ENCODE measurements around the gene SLC35E2B.

DNA sequence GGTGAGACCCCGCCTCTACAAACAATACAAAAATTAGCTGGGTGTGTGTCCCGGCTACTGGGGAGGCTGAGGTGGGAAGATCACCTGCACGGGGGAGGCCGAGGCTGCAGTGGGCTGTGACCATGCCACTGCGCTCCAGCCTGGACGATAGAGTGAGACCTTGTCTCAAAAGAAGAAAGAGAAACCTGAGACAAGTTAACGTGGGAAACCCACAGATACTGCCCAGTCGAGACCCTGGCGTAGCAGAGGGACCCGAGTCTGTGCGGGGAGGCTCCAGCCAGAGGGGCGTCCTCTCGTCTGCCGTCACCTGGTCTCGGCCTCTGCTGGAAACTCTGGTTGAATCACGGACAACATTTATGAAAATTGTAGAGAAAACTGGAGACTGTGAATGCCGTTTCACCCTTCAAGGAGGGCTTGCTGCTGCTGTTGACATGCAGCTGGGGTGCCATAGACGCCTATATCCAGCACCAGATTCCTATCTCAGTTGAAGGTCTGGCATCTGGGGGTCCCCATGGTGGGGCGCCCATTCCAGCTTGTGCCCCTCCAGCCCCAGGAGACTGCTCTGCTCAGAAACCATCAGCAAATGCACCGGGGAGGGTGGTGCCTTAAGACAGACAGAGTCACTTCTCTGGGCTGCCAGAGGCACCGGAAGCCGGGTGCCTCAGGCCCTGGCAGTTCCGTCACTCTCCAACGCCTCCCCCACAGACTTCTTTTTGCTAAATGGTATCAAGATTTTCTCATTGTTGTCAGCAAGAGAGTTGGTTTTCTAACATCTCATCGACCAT, 20.2 kb downstream of the SLC35E2B start:
- TF ChIP-seq, protein P1, sequence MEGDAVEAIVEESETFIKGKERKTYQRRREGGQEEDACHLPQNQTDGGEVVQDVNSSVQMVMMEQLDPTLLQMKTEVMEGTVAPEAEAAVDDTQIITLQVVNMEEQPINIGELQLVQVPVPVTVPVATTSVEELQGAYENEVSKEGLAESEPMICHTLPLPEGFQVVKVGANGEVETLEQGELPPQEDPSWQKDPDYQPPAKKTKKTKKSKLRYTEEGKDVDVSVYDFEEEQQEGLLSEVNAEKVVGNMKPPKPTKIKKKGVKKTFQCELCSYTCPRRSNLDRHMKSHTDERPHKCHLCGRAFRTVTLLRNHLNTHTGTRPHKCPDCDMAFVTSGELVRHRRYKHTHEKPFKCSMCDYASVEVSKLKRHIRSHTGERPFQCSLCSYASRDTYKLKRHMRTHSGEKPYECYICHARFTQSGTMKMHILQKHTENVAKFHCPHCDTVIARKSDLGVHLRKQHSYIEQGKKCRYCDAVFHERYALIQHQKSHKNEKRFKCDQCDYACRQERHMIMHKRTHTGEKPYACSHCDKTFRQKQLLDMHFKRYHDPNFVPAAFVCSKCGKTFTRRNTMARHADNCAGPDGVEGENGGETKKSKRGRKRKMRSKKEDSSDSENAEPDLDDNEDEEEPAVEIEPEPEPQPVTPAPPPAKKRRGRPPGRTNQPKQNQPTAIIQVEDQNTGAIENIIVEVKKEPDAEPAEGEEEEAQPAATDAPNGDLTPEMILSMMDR (IDR thresholded peaks at IDR 0.05) = no peak
- TF ChIP-seq, protein P2, sequence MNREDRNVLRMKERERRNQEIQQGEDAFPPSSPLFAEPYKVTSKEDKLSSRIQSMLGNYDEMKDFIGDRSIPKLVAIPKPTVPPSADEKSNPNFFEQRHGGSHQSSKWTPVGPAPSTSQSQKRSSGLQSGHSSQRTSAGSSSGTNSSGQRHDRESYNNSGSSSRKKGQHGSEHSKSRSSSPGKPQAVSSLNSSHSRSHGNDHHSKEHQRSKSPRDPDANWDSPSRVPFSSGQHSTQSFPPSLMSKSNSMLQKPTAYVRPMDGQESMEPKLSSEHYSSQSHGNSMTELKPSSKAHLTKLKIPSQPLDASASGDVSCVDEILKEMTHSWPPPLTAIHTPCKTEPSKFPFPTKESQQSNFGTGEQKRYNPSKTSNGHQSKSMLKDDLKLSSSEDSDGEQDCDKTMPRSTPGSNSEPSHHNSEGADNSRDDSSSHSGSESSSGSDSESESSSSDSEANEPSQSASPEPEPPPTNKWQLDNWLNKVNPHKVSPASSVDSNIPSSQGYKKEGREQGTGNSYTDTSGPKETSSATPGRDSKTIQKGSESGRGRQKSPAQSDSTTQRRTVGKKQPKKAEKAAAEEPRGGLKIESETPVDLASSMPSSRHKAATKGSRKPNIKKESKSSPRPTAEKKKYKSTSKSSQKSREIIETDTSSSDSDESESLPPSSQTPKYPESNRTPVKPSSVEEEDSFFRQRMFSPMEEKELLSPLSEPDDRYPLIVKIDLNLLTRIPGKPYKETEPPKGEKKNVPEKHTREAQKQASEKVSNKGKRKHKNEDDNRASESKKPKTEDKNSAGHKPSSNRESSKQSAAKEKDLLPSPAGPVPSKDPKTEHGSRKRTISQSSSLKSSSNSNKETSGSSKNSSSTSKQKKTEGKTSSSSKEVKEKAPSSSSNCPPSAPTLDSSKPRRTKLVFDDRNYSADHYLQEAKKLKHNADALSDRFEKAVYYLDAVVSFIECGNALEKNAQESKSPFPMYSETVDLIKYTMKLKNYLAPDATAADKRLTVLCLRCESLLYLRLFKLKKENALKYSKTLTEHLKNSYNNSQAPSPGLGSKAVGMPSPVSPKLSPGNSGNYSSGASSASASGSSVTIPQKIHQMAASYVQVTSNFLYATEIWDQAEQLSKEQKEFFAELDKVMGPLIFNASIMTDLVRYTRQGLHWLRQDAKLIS (CRISPR knock-in tag; IDR thresholded peaks at IDR 0.05; ENCODE audit: borderline replicate concordance) = no peak
- TF ChIP-seq, protein P3, sequence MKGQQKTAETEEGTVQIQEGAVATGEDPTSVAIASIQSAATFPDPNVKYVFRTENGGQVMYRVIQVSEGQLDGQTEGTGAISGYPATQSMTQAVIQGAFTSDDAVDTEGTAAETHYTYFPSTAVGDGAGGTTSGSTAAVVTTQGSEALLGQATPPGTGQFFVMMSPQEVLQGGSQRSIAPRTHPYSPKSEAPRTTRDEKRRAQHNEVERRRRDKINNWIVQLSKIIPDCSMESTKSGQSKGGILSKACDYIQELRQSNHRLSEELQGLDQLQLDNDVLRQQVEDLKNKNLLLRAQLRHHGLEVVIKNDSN (CRISPR knock-in tag; IDR thresholded peaks at IDR 0.05) = no peak
- TF ChIP-seq CBFB (CRISPR knock-in tag; IDR thresholded peaks at IDR 0.05; ENCODE audit: low read depth) (no peak), ZNF416 (CRISPR knock-in tag; IDR thresholded peaks at IDR 0.05) (no peak), TEAD4 (CRISPR knock-in tag; IDR thresholded peaks at IDR 0.05) (no peak), MYBL2 (CRISPR knock-in tag; IDR thresholded peaks at IDR 0.05) (no peak)
